HepG2 (cell line): ENCODE results near the gene CRYZL1. TPM values are rescaled to one million over a fixed set of nuclear protein-coding genes. Genes with fewer than 3 reads are reported as not detected.

ENCODE experiments used
- ATAC-seq: fragments of 200-7000 bp; cut with Tn5 transposase; 3 replicates; pipeline ENCODE4 v1.9.1; 2020; ENCODE audit warnings: mild to moderate bottlenecking, moderate library complexity
- BruUV-seq: library from RNA; stranded (reverse); fragments of 400-500 nt; replicated peaks from 2 replicates; lab custom pipeline; 2021; lab: Mats Ljungman, UMichigan
- CTCF ChIA-PET: fragments of 300-600 bp; formaldehyde crosslinking; extraction: SDS; loops from one replicate; lab custom pipeline; 2021; ENCODE audit warnings: low total read pairs, inconsistent platforms, low intra/inter-chr PET ratio; lab: Yijun Ruan, JAX
- POLR2A ChIA-PET: fragments of 350-600 bp; sonication (Branson Sonifier 250); formaldehyde crosslinking; loops from one replicate; lab custom pipeline; 2020; ENCODE audit warnings: antibody characterized with exemption, inconsistent platforms; lab: Yijun Ruan, JAX
- DNase-seq: peaks from one replicate; pipeline ENCODE4 v3.0.0-alpha.2; 2015; ENCODE audit warnings: low spot score
- FAIRE-seq: peaks from 3 replicates; lab custom pipeline; 2011; peaks lifted over from hg19 to GRCh38; lab: Jason Lieb, UNC
- H2AFZ ChIP-seq: one replicate; pipeline ENCODE4 v1.6.1; 2011; ENCODE audit warnings: low read length, inconsistent platforms
- H3K27ac ChIP-seq: fragments of 300-600 bp; 3 replicates; pipeline ENCODE4 v1.8.0; 2011; ENCODE audit warnings: mixed run types, mild to moderate bottlenecking, mixed read lengths, low read length, inconsistent platforms; ENCODE audit not compliant: insufficient read depth; ENCODE audit errors: extremely low read length
- H3K27me3 ChIP-seq, 2 experiments: fragments of 200-600 bp in 1 of 2; 2 replicates in 1 of 2; 3 replicates in 1 of 2; pipeline versions ENCODE4 v1.6.0 to v1.8.0; 2011; ENCODE audit warnings: low read length in 2 of 2, mild to moderate bottlenecking in 2 of 2, moderate library complexity in 2 of 2, inconsistent platforms in 1 of 2; ENCODE audit not compliant: insufficient read depth in 2 of 2, control insufficient read depth in 1 of 2
- H3K36me3 ChIP-seq, 2 experiments: fragments of 200-600 bp in 1 of 2; replicated peaks in 1 of 2; 2 replicates in 1 of 2; 3 replicates in 1 of 2; pipeline versions ENCODE4 v1.5.1 to v1.8.0; 2011; ENCODE audit warnings: low read length in 2 of 2, inconsistent platforms in 1 of 2; ENCODE audit not compliant: insufficient read depth in 2 of 2, control insufficient read depth in 1 of 2
- H3K4me1 ChIP-seq: 2 replicates; pipeline ENCODE4 v1.5.1; 2012; ENCODE audit warnings: low read length, inconsistent platforms; ENCODE audit not compliant: insufficient read depth
- H3K4me2 ChIP-seq: 2 replicates; pipeline ENCODE4 v1.6.0; 2011; ENCODE audit warnings: low read depth, low read length, inconsistent platforms
- H3K4me3 ChIP-seq, 3 experiments: fragments of 200-600 bp in 1 of 3; sonication (generic), shearing (Covaris generic) in 1 of 3; replicated peaks in 1 of 3; 2 replicates each; pipeline ENCODE4 v1.5.1; 2011 to 2016; ENCODE audit warnings: low read length in 3 of 3, inconsistent platforms in 2 of 3, low read depth in 2 of 3, mild to moderate bottlenecking in 2 of 3, control low read depth in 1 of 3, mixed read lengths in 1 of 3; ENCODE audit not compliant: insufficient read depth in 1 of 3
- H3K79me2 ChIP-seq: one replicate; pipeline ENCODE4 v1.6.1; 2011; ENCODE audit warnings: low read length, inconsistent platforms; ENCODE audit not compliant: insufficient read depth
- H3K9ac ChIP-seq: 2 replicates; pipeline ENCODE4 v1.6.0; 2011; ENCODE audit warnings: mild to moderate bottlenecking, low read depth, low read length, inconsistent platforms; ENCODE audit not compliant: insufficient read depth
- H3K9me3 ChIP-seq: 2 replicates; pipeline ENCODE4 v1.5.1; 2012; ENCODE audit warnings: mild to moderate bottlenecking, low read length
- H4K20me1 ChIP-seq: 2 replicates; pipeline ENCODE4 v1.6.0; 2011; ENCODE audit warnings: inconsistent platforms, mild to moderate bottlenecking, low read length, moderate library complexity; ENCODE audit not compliant: insufficient read depth
- CREBL2 ChIP-seq: sonication (generic); formaldehyde crosslinking; IDR thresholded peaks from 2 replicates; pipeline ENCODE4 v1.8.1; 2023; ENCODE audit warnings: missing genetic modification reagents, mild to moderate bottlenecking, borderline replicate concordance
- GABPB1 ChIP-seq: IDR thresholded peaks from 2 replicates; pipeline ENCODE4 v1.6.1; 2016; ENCODE audit warnings: mild to moderate bottlenecking, missing genetic modification reagents, moderate library complexity, missing compliant biosample characterization
- MAF1 ChIP-seq: sonication (generic); formaldehyde crosslinking; IDR thresholded peaks from 2 replicates; pipeline ENCODE4 v1.5.0; 2020; ENCODE audit warnings: missing genetic modification reagents, borderline replicate concordance
- NFAT5 ChIP-seq: sonication (generic); formaldehyde crosslinking; IDR thresholded peaks from 2 replicates; pipeline ENCODE4 v1.4.0; 2020; ENCODE audit warnings: missing genetic modification reagents
- RXRA ChIP-seq: sonication (generic); formaldehyde crosslinking; IDR thresholded peaks from 2 replicates; pipeline ENCODE4 v1.5.1; 2020; ENCODE audit warnings: missing genetic modification reagents
- ZBTB40 ChIP-seq, 2 experiments: fragments of 450-650 bp in 1 of 2; sonication (generic) in 1 of 2; formaldehyde crosslinking in 1 of 2; IDR thresholded peaks; 2 replicates each; pipeline versions ENCODE4 v1.6.1 to v1.8.0; 2016 to 2022; ENCODE audit warnings: antibody characterized with exemption in 1 of 2, mild to moderate bottlenecking in 1 of 2, missing genetic modification reagents in 1 of 2
- ZNF614 ChIP-seq: IDR thresholded peaks from 2 replicates; pipeline ENCODE4 v1.6.1; 2018; ENCODE audit warnings: missing biosample characterization, missing genetic modification reagents, inconsistent platforms, borderline replicate concordance
- WGBS: methylation state at CpG from one replicate; pipeline ENCODE4 v1.1.6; 2017; ENCODE audit warnings: low lambda C conversion rate; 5-methylcytosine and 5-hydroxymethylcytosine counted together
- in situ Hi-C: cut with HindIII; loops from 2 replicates; pipeline ENCODE4 v1.10.0; 2017; ENCODE audit warnings: low pct_unique_long_range_greater_than_20kb; ENCODE audit not compliant: extremely low pct_ligation_motif_present
- intact Hi-C: fragments of 100-400 bp; cut with micrococcal nuclease; formaldehyde crosslinking; loops from one replicate; pipeline ENCODE4 v1.10.0; 2022; ENCODE audit not compliant: unreplicated experiment
- polyA plus RNA-seq, 8 experiments: library from polyadenylated mRNA; depleted of rRNA in 3 of 8; stranded (reverse) in 7 of 8; unstranded in 1 of 8; fragments of >200 nt; fragmentation: Illumina TruSeq in 4 of 8; extraction: Trizol in 4 of 8; gene quantifications; 2 replicates each; pipeline versions ENCODE4 v1.2.1 to v1.2.3, GENCODE V29; 2011 to 2016; ENCODE audit warnings: low read depth in 4 of 8, missing spikeins in 1 of 8, mixed read lengths in 1 of 8; ENCODE audit not compliant: insufficient read depth in 1 of 8
- total RNA-seq, 5 experiments: library from RNA; depleted of rRNA; stranded (reverse); fragments of >200 nt; fragmentation: Illumina TruSeq; extraction: Trizol; gene quantifications; 2 replicates each; pipeline ENCODE4 v1.2.3, GENCODE V29; 2016; ENCODE audit warnings: low read depth in 1 of 5

CRYZL1 gene
- total and polyA plus RNA-seq, 2 of the 13 experiments (the other 11 are each of a cell fraction or from before 2014, with no cell fraction given): 20.3 to 27.7 TPM

GRCh38 chr21:33587792-33588484 lies 53.6 kb downstream of the CRYZL1 start:
- DNase-seq: no peak
- POLR2A ChIA-PET: interaction anchor here (0.6 to 2.0 kb wide), 20 partner anchors 8 to 860 kb away, joined by 3 to 19 read pairs (median 5); partner anchors contain the start of genes DNAJC28, GART, SON and SYNJ1
- TF ChIP-seq CREBL2: no peak
- TF ChIP-seq ZNF614 (CRISPR knock-in tag): peak; percentile 13; the same call in 1 of the 2 replicates
- TF ChIP-seq GABPB1 (CRISPR knock-in tag): 0 out of 2 replicates have a peak, but pooled peaks have one; percentile 4
- no peak for TF ChIP-seq ZBTB40 (IDR thresholded peaks at IDR 0.05)
- TF ChIP-seq ZBTB40 (CRISPR knock-in tag; IDR thresholded peaks at IDR 0.05): 0 out of 2 replicates have a peak, but pooled peaks have one; percentile 4
- no peak for TF ChIP-seq MAF1 (CRISPR knock-in tag)
- peak; percentile 50; the same call in 1 of the 2 replicates for TF ChIP-seq NFAT5
- TF ChIP-seq RXRA (CRISPR knock-in tag): 0 out of 2 replicates have a peak, but pooled peaks have one; percentile 25

More at GRCh38 chr21:33587792-33588484, 53.6 kb downstream of the CRYZL1 start:
- H3K9ac ChIP-seq: peak overlapping the region; percentile 98
- TSS peak; percentile 51 for BruUV-seq
- FAIRE-seq (no peak), ATAC-seq (peak; percentile 26)
- H3K4me3 ChIP-seq: peak overlapping the region; percentile 96 to 97 (median 97)
- H3K9me3 ChIP-seq: no peaks in the 10 kb centered on the region
- in situ Hi-C loops: no loop called here
- H3K4me2 ChIP-seq: peak overlapping the region; percentile 94
- no peaks in the 10 kb centered on the region; a peak in 1 of 5 replicates for H3K27me3 ChIP-seq
- peaks cover 0 to 15% of the 10 kb centered on the region in 2 experiments; a peak in 1 of 5 replicates for H3K36me3 ChIP-seq
- H3K4me1 ChIP-seq: peaks cover 35% of the 10 kb centered on the region
- CTCF ChIA-PET: no interaction called here
- no peak overlapping the region for H2AFZ ChIP-seq
- peak overlapping the region; percentile 86 for H3K27ac ChIP-seq
- peaks cover 38% of the 10 kb centered on the region for H3K79me2 ChIP-seq
- no peaks in the 10 kb centered on the region for H4K20me1 ChIP-seq
- WGBS: 0% methylated on average over 18 of the region's 57 CpGs
- intact Hi-C loops: loop anchor here (5.0 kb wide), 1 partner anchor 46 kb away; the partner anchor contains the start of genes GART and SON
